IPS DF 4.7 (cell line): ENCODE results near the gene DCC.
A peak's percentile ranks its signal among the peaks of the same experiment; 100 is the strongest.

ENCODE experiments used
- DNase-seq: peaks from one replicate; pipeline ENCODE4 v3.0.0-alpha.2; 2013; ENCODE audit warnings: low spot score; ENCODE audit errors: extremely low read depth

The DCC gene

GRCh38 chr18:53360501-53361443, 1020.8 kb downstream of the DCC start:
- no peak for DNase-seq

GRCh38 chr18:53375621-53376020, 1035.6 kb downstream of the DCC start:
- no peak for DNase-seq

- DNase-seq: peak; percentile 46
Measured at GRCh38 chr18:53380063-53380639, 1040.2 kb downstream of the DCC start.

- DNase-seq: no peak
Measured at GRCh38 chr18:53382870-53383269, 1042.9 kb downstream of the DCC start.

GRCh38 chr18:53385889-53386288, 1045.9 kb downstream of the DCC start:
- DNase-seq: no peak

GRCh38 chr18:53387581-53387980, 1047.6 kb downstream of the DCC start:
- no peak for DNase-seq

GRCh38 chr18:53402670-53403069, 1062.7 kb downstream of the DCC start:
- no peak for DNase-seq

- no peak for DNase-seq
Measured at GRCh38 chr18:53408271-53408670, 1068.3 kb downstream of the DCC start.

GRCh38 chr18:53411511-53411910, 1071.5 kb downstream of the DCC start:
- no peak for DNase-seq

GRCh38 chr18:53417003-53417402, 1077.0 kb downstream of the DCC start:
- DNase-seq: no peak

GRCh38 chr18:53421869-53422268, 1081.9 kb downstream of the DCC start:
- no peak for DNase-seq

- DNase-seq: no peak
Measured at GRCh38 chr18:53422896-53423295, 1082.9 kb downstream of the DCC start.

GRCh38 chr18:53426666-53427184, 1086.7 kb downstream of the DCC start:
- DNase-seq: no peak

- DNase-seq: no peak
Measured at GRCh38 chr18:53441761-53442414, 1101.9 kb downstream of the DCC start.

- DNase-seq: no peak
Measured at GRCh38 chr18:53442415-53442783, 1102.4 kb downstream of the DCC start.

- DNase-seq: no peak
Measured at GRCh38 chr18:53443336-53443735, 1103.3 kb downstream of the DCC start.

GRCh38 chr18:53443831-53444230, 1103.8 kb downstream of the DCC start:
- DNase-seq: no peak

GRCh38 chr18:53451902-53452301, 1111.9 kb downstream of the DCC start:
- no peak for DNase-seq

- no peak for DNase-seq
Measured at GRCh38 chr18:53457068-53457467, 1117.1 kb downstream of the DCC start.

- no peak for DNase-seq
Measured at GRCh38 chr18:53458268-53458667, 1118.3 kb downstream of the DCC start.

GRCh38 chr18:53458944-53459580, 1119.1 kb downstream of the DCC start:
- peak; percentile 41 for DNase-seq

GRCh38 chr18:53467756-53468155, 1127.8 kb downstream of the DCC start:
- DNase-seq: no peak
